GM23338 (cell line): ENCODE data around the gene CAPN8. TPM values are rescaled to one million over a fixed set of nuclear protein-coding genes. Genes with fewer than 3 reads are reported as not detected.

Experiments used
- ATAC-seq: fragments of 200-7000 bp; cut with Tn5 transposase; 3 replicates; pipeline ENCODE4 v1.9.1; 2020
- DNase-seq: peaks from one replicate; pipeline ENCODE4 v3.0.0-alpha.2; 2015; ENCODE audit warnings: low spot score
- H2AFZ ChIP-seq: fragments of 200-600 bp; sonication (generic); 2 replicates; pipeline ENCODE4 v1.8.0; 2016; ENCODE audit warnings: antibody characterized with exemption, mild to moderate bottlenecking, moderate library complexity
- H3F3A ChIP-seq: fragments of 200-600 bp; sonication (generic); replicated peaks from 2 replicates; pipeline ENCODE4 v1.8.0; 2017; ENCODE audit warnings: antibody characterized with exemption, mixed run types, low read depth
- H3K27ac ChIP-seq: fragments of 200-600 bp; sonication (generic); 2 replicates; pipeline ENCODE4 v1.6.1; 2016; ENCODE audit warnings: low read depth
- H3K27me3 ChIP-seq: fragments of 200-600 bp; sonication (generic); 2 replicates; pipeline ENCODE4 v1.8.0; 2016; ENCODE audit warnings: mild to moderate bottlenecking, mixed run types, moderate library complexity; ENCODE audit not compliant: insufficient read depth
- H3K36me3 ChIP-seq: fragments of 200-600 bp; sonication (generic); 2 replicates; pipeline ENCODE4 v1.8.0; 2016; ENCODE audit warnings: mild to moderate bottlenecking; ENCODE audit not compliant: insufficient read depth
- H3K4me1 ChIP-seq: fragments of 200-600 bp; sonication (generic); 2 replicates; pipeline ENCODE4 v1.8.0; 2016; ENCODE audit warnings: mild to moderate bottlenecking, moderate library complexity; ENCODE audit not compliant: insufficient read depth
- H3K4me2 ChIP-seq: fragments of 200-600 bp; sonication (generic); 2 replicates; pipeline ENCODE4 v1.7.1; 2017; ENCODE audit warnings: mixed run types
- H3K4me3 ChIP-seq: fragments of 200-600 bp; sonication (generic); 2 replicates; pipeline ENCODE4 v1.6.1; 2016; ENCODE audit warnings: mixed run types
- H3K79me2 ChIP-seq: fragments of 200-600 bp; sonication (generic); replicated peaks from 2 replicates; pipeline ENCODE4 v1.8.0; 2017; ENCODE audit warnings: mild to moderate bottlenecking; ENCODE audit not compliant: insufficient read depth
- H3K9me2 ChIP-seq: fragments of 200-600 bp; sonication (generic); 2 replicates; pipeline ENCODE4 v1.8.0; 2017; ENCODE audit not compliant: insufficient read depth
- H4K20me1 ChIP-seq: fragments of 200-600 bp; sonication (generic); replicated peaks from 2 replicates; pipeline ENCODE4 v1.8.0; 2017; ENCODE audit warnings: mild to moderate bottlenecking; ENCODE audit not compliant: insufficient read depth
- H3K27ac Mint-ChIP-seq: 2 replicates; pipeline ENCODE4 v1.8.0; 2020; ENCODE audit warnings: inconsistent platforms, mild to moderate bottlenecking, moderate library complexity, mixed read lengths
- H3K27me3 Mint-ChIP-seq: 3 replicates; pipeline ENCODE4 v1.8.0; 2022; ENCODE audit warnings: low read depth, mild to moderate bottlenecking, moderate library complexity, mixed read lengths, inconsistent platforms; ENCODE audit not compliant: insufficient read depth, poor library complexity
- H3K36me3 Mint-ChIP-seq: 3 replicates; pipeline ENCODE4 v1.8.0; 2021; ENCODE audit warnings: low read depth, mild to moderate bottlenecking, inconsistent platforms, moderate library complexity, mixed read lengths
- H3K4me1 Mint-ChIP-seq: 3 replicates; pipeline ENCODE4 v1.8.0; 2020; ENCODE audit warnings: mild to moderate bottlenecking, inconsistent platforms, mixed read lengths
- H3K4me3 Mint-ChIP-seq: 3 replicates; pipeline ENCODE4 v1.8.0; 2021; ENCODE audit warnings: moderate library complexity, mild to moderate bottlenecking, inconsistent platforms, mixed read lengths
- H3K9me3 Mint-ChIP-seq: 3 replicates; pipeline ENCODE4 v1.8.0; 2020; ENCODE audit warnings: moderate library complexity, mild to moderate bottlenecking, inconsistent platforms, mixed read lengths
- CREB1 ChIP-seq: fragments of 250-450 bp; sonication (Bioruptor Pico); IDR thresholded peaks from 2 replicates; pipeline ENCODE4 v1.5.0; 2020; ENCODE audit warnings: low read depth, mild to moderate bottlenecking, moderate library complexity
- CTCF ChIP-seq, 2 experiments: fragments of 200-600 bp in 1 of 2; sonication (generic) in 1 of 2; conservative IDR thresholded peaks; 2 replicates each; pipeline versions ENCODE4 v1.5.1 to v1.6.1; 2016 to 2017; ENCODE audit warnings: antibody characterized with exemption in 2 of 2, low read depth in 2 of 2, mild to moderate bottlenecking in 2 of 2, moderate library complexity in 1 of 2
- ETS1 ChIP-seq: IDR thresholded peaks from 2 replicates; pipeline ENCODE4 v1.6.1; 2016; ENCODE audit warnings: antibody characterized with exemption
- EZH2 ChIP-seq: fragments of 200-600 bp; sonication (generic); IDR thresholded peaks from one replicate; pipeline ENCODE4 v1.8.0; 2017; ENCODE audit warnings: antibody characterized with exemption, mild to moderate bottlenecking, low read depth; ENCODE audit not compliant: unreplicated experiment
- JUNB ChIP-seq: IDR thresholded peaks from one replicate; pipeline ENCODE4 v1.6.1; 2016; ENCODE audit warnings: antibody characterized with exemption; ENCODE audit not compliant: unreplicated experiment
- POLR2AphosphoS5 ChIP-seq: IDR thresholded peaks from 2 replicates; pipeline ENCODE4 v1.6.1; 2016; ENCODE audit warnings: antibody characterized with exemption, low read depth
- REST ChIP-seq: IDR thresholded peaks from one replicate; pipeline ENCODE4 v1.6.1; 2018; ENCODE audit warnings: antibody characterized with exemption; ENCODE audit not compliant: unreplicated experiment
- polyA plus RNA-seq: library from polyadenylated mRNA; unstranded; fragments of >200 nt; fragmentation: Nextera tagmentation; extraction: Ambion mirVana; gene quantifications from 2 replicates; pipeline ENCODE4 v1.2.1, GENCODE V29; 2016
- total RNA-seq: library from RNA; depleted of rRNA; stranded (reverse); fragments of >200 nt; shearing (Covaris generic); gene quantifications from 2 replicates; pipeline ENCODE4 v1.2.3, GENCODE V29; 2014

CAPN8 gene
- total and polyA plus RNA-seq, 2 experiments from 2014 or later = not detected

GRCh38 chr1:223642237-223642636 is 23.3 kb downstream of the CAPN8 start:
- Histone ChIP-seq H3F3A (no peaks in the 10 kb centered on the region), H3K9me2 (0 out of 2 replicates have a peak, but pooled peaks cover 4% of the 10 kb centered on the region), H3K4me1 (peaks cover 10% of the 10 kb centered on the region), H2AFZ (no peak overlapping the region), H3K4me2 (no peak overlapping the region), H3K4me3 (no peak overlapping the region), H3K27me3 (no peaks in the 10 kb centered on the region), H3K27ac (no peak overlapping the region), H4K20me1 (no peaks in the 10 kb centered on the region), H3K79me2 (no peaks in the 10 kb centered on the region), H3K36me3 (no peaks in the 10 kb centered on the region)
- peaks cover 6% of the 10 kb centered on the region; the same call in 1 of the 3 replicates for H3K9me3 Mint-ChIP-seq
- no peak overlapping the region for H3K4me3 Mint-ChIP-seq
- DNase-seq = no peak
- H3K27me3 Mint-ChIP-seq = peaks cover 5% of the 10 kb centered on the region
- no peaks in the 10 kb centered on the region for H3K36me3 Mint-ChIP-seq
- ATAC-seq = no peak
- TF ChIP-seq CTCF (conservative IDR thresholded peaks at IDR 0.05; ENCODE audit: low read depth in 2 of 2) (no peak), JUNB (no peak), POLR2AphosphoS5 (no peak), CREB1 (CRISPR knock-in tag) (no peak)
- peaks cover 21% of the 10 kb centered on the region for H3K4me1 Mint-ChIP-seq
- H3K27ac Mint-ChIP-seq = no peak overlapping the region

- H3K79me2 ChIP-seq = no peaks in the 10 kb centered on the region
- peaks cover 6% of the 10 kb centered on the region; the same call in 1 of the 3 replicates for H3K9me3 Mint-ChIP-seq
- H4K20me1 ChIP-seq = no peaks in the 10 kb centered on the region
- no peak overlapping the region for H3K4me3 ChIP-seq
- no peaks in the 10 kb centered on the region for H3F3A ChIP-seq
- H2AFZ ChIP-seq = no peak overlapping the region; the same call in 1 of the 2 replicates
- H3K4me3 Mint-ChIP-seq = no peak overlapping the region
- peaks cover 5% of the 10 kb centered on the region for H3K27me3 Mint-ChIP-seq
- H3K27ac ChIP-seq = no peak overlapping the region
- H3K9me2 ChIP-seq = 0 out of 2 replicates have a peak, but pooled peaks cover 4% of the 10 kb centered on the region
- H3K27me3 ChIP-seq = no peaks in the 10 kb centered on the region
- H3K4me2 ChIP-seq = no peak overlapping the region
- H3K4me1 Mint-ChIP-seq = peaks cover 15% of the 10 kb centered on the region
- no peak overlapping the region for H3K27ac Mint-ChIP-seq
- H3K4me1 ChIP-seq = peaks cover 3% of the 10 kb centered on the region; the same call in 1 of the 2 replicates
- no peak for ATAC-seq
- no peaks in the 10 kb centered on the region for H3K36me3 Mint-ChIP-seq
- H3K36me3 ChIP-seq = no peaks in the 10 kb centered on the region
- DNase-seq = no peak
- TF ChIP-seq ETS1 (no peak), REST (no peak), EZH2 (no peak)
Observed at GRCh38 chr1:223641523-223642039, 23.9 kb downstream of the CAPN8 start.
